ENCODE measurements around the gene REG1B.

Gene REG1B

GRCh38 chr2:79103214-79103613 lies 15.4 kb upstream of the REG1B start:
- no peak for DNase-seq (ENCODE audit: low spot score)
- TF ChIP-seq CTCF (IDR thresholded peaks at IDR 0.05) = no peak
- H3K27ac ChIP-seq = no peak overlapping the region
- H3K4me3 ChIP-seq = no peak overlapping the region

GRCh38 chr2:79101024-79101423 lies 13.2 kb upstream of the REG1B start:
- Histone ChIP-seq H3K4me3 (no peak overlapping the region), H3K27ac (no peak overlapping the region)
- no peak for DNase-seq (ENCODE audit: low spot score)
- TF ChIP-seq CTCF (IDR thresholded peaks at IDR 0.05) = no peak

GRCh38 chr2:79100285-79100684 lies 12.5 kb upstream of the REG1B start:
- TF ChIP-seq CTCF (IDR thresholded peaks at IDR 0.05) = no peak
- Histone ChIP-seq H3K4me3 (no peak overlapping the region), H3K27ac (no peak overlapping the region)
- DNase-seq (ENCODE audit: low spot score) = no peak

- no peak for DNase-seq (ENCODE audit: low spot score)
- Histone ChIP-seq H3K27ac (no peak overlapping the region), H3K4me3 (no peak overlapping the region)
- no peak for TF ChIP-seq CTCF (IDR thresholded peaks at IDR 0.05)
These were observed 11.4 kb upstream of the REG1B start for GRCh38 chr2:79099140-79099686.

GRCh38 chr2:79097843-79098242 lies 10.1 kb upstream of the REG1B start:
- TF ChIP-seq CTCF (IDR thresholded peaks at IDR 0.05) = no peak
- no peak for DNase-seq (ENCODE audit: low spot score)
- Histone ChIP-seq H3K27ac (no peak overlapping the region), H3K4me3 (no peak overlapping the region)

GRCh38 chr2:79090693-79091092 lies 2.9 kb upstream of the REG1B start:
- Histone ChIP-seq H3K27ac (no peak overlapping the region), H3K4me3 (no peak overlapping the region)
- no peak for TF ChIP-seq CTCF (IDR thresholded peaks at IDR 0.05)
- DNase-seq (ENCODE audit: low spot score) = no peak

- no peak for TF ChIP-seq CTCF (IDR thresholded peaks at IDR 0.05)
These were observed 1.5 kb downstream of the REG1B start for GRCh38 chr2:79086255-79086654.

More at GRCh38 chr2:79086255-79086654, 1.5 kb downstream of the REG1B start:
- H3K27ac ChIP-seq = no peak overlapping the region
- no peak overlapping the region for H3K4me3 ChIP-seq
- no peak for DNase-seq (ENCODE audit: low spot score)

All from coronary artery (tissue), 2 donors.